ENCODE data around the gene COL16A1.

Gene COL16A1

DNA sequence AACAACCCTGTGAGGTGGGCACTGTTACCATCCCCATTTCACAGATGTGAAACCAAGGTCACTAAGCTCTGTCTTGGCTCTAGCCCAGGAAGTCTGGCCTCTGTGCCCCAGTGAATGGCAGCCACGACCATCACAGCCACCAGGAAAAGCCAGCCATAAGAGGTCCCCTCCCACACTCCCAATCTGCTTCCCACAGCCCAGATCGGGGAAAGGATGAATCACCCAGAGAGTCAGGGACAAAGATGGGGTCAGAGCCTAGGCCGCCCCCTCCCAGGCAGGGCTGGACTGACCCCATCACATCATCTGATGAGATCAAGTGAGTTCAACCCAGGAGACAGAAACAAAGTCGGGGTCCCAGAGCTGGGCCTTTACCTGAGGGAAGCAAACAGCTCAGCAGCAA, 22.9 kb upstream of the COL16A1 start:
- no peak overlapping the region for H3K4me3 ChIP-seq (ENCODE audit: control insufficient read depth, low read depth, low read length)
- TF ChIP-seq, protein P1, sequence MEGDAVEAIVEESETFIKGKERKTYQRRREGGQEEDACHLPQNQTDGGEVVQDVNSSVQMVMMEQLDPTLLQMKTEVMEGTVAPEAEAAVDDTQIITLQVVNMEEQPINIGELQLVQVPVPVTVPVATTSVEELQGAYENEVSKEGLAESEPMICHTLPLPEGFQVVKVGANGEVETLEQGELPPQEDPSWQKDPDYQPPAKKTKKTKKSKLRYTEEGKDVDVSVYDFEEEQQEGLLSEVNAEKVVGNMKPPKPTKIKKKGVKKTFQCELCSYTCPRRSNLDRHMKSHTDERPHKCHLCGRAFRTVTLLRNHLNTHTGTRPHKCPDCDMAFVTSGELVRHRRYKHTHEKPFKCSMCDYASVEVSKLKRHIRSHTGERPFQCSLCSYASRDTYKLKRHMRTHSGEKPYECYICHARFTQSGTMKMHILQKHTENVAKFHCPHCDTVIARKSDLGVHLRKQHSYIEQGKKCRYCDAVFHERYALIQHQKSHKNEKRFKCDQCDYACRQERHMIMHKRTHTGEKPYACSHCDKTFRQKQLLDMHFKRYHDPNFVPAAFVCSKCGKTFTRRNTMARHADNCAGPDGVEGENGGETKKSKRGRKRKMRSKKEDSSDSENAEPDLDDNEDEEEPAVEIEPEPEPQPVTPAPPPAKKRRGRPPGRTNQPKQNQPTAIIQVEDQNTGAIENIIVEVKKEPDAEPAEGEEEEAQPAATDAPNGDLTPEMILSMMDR (IDR thresholded peaks at IDR 0.05; ENCODE audit: control insufficient read depth, insufficient read depth, low read depth, low read length, missing control alignments), result no peak
- no peak for DNase-seq (ENCODE audit: low read depth)

DNA sequence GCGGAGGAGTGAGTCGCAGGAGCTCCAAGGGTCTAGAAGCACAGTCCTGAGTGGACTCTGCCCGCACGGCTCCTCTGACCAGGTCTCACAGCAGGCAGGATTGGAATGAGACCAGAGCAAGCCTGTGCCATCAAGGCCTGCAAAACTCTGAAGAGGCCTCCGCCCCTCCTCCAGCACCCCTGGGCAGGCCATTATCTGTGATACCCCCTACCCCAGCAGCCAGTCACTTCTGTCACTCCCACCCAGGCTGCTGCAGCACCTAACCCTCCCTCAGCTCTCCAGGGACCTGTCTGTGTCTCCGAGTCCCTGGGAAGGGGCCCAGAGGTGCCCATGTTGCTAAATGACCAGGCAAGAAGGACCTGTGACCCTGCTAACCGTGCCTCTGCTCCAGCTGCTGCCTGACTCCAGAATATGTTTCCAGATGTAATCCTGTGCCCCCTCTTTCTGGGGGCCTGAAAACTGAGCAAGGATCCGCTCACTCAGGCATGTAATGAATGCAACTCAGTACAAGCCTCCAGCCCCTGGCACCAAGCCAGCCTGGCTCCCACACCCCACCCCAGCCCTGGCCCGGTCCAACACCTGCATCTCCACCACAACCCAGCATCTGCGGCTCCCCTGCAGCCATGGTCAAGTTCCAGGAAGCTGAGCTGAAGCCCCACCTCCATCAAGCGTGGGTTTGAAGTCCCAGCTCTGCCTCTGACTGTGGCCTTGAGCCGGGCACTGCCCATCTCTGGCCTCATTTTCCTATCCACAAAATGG, 22.1 kb upstream of the COL16A1 start:
- H3K4me3 ChIP-seq (ENCODE audit: control insufficient read depth, low read depth, low read length), result no peak overlapping the region
- TF ChIP-seq, protein P1 (IDR thresholded peaks at IDR 0.05; ENCODE audit: control insufficient read depth, insufficient read depth, low read depth, low read length, missing control alignments), result no peak
- no peak for DNase-seq (ENCODE audit: low read depth)

DNA sequence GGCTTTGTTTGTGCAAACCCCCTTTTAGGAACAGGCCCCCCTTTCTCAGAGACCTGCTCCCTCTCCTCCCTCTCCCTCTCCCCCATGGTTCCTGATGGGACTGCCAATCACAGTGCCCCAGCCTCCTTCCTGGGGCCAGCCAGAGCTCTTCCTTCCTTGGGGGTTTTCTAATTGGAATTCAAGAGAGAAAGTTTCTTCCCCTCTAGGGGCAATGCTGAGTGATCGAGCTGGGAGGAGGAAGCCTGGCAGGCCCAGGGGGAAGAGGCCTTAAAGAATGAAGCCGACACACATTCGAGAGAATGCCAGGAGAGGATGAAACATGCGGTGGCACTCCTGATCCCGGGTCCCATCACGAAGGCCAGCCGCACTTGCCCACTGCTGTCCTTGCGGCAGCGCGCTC, 21.3 kb upstream of the COL16A1 start:
- H3K4me3 ChIP-seq (ENCODE audit: control insufficient read depth, low read depth, low read length), result no peak overlapping the region
- TF ChIP-seq, protein P1 (IDR thresholded peaks at IDR 0.05; ENCODE audit: control insufficient read depth, insufficient read depth, low read depth, low read length, missing control alignments), result no peak
- DNase-seq (ENCODE audit: low read depth), result no peak

DNA sequence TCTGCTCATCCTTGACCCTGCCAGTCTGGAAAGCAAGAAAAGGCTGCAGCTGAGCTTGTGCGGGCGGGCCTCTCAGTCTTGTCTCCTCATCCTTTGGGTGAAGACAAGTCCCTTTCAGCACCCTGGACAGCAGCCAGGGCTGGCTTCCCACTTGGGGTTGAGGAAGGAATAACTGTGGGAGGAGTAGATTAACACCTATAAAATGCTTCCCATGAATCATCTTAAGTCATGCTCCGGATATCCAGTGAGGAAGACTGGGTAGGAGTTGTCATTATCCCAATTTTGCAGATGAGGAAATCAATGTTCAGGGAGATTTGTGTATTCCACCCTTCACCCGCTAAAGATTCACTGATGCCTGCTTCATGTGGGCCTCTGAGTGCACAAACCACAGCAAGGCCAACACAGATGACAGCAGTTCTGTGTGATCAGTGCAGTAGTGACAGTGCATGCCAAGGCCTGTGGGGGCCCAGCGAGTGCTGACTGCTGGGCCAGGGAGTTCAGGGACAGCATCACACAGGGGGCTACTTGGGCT, 20.1 kb upstream of the COL16A1 start:
- DNase-seq (ENCODE audit: low read depth), result no peak
- TF ChIP-seq, protein P1 (IDR thresholded peaks at IDR 0.05; ENCODE audit: control insufficient read depth, insufficient read depth, low read depth, low read length, missing control alignments), result no peak
- H3K4me3 ChIP-seq (ENCODE audit: control insufficient read depth, low read depth, low read length), result no peak overlapping the region

DNA sequence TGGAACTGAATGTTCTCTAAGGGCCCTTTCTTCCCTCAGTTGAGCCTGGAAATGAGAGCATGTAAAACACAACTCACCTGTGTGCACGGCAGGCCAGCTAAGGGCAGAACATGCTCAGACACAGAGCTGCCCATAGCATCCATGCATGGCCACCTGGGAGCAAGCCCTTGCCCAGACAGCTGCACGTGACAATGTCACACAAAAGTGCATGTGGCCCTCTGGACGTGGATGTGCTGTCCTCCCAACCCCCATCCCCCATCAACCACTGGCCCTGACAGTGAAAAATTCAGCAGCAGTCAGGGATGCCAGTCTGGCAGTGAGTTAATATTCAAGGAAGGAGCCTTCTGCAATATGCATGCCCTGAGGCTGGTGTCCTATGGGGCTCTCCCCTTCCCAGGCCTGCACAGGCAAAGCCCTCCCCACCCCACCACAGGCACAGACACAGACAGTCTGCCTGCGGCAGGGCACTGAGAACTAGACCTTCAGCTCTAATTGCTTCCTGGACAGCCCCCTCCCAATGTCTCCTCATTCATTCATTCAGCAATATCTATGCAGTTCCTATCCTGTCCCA, 14.6 kb upstream of the COL16A1 start:
- no peak overlapping the region for H3K4me3 ChIP-seq (ENCODE audit: control insufficient read depth, low read depth, low read length)
- TF ChIP-seq, protein P1 (IDR thresholded peaks at IDR 0.05; ENCODE audit: control insufficient read depth, insufficient read depth, low read depth, low read length, missing control alignments), result no peak
- DNase-seq (ENCODE audit: low read depth), result no peak

DNA sequence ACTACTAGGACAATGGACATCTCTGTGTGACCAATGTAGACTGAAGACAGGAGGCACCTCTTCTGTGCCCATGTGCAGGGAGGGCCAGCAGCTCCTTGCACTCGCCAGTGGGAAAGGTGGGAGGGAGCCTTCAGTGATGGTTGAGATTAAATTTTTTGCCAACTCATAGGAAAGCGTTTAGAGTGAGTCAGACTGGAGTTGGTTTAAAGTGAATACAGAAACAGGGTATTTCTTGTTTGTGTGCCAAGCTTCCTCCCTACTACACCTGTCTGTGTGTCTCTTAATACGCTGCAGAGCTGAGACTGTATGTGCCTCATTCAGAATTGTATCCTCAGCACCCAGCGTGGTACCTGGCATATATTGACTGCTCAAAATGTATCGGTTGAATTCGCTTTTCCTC, 13.5 kb upstream of the COL16A1 start:
- TF ChIP-seq, protein P1 (IDR thresholded peaks at IDR 0.05; ENCODE audit: control insufficient read depth, insufficient read depth, low read depth, low read length, missing control alignments), result no peak
- H3K4me3 ChIP-seq (ENCODE audit: control insufficient read depth, low read depth, low read length), result no peak overlapping the region
- DNase-seq (ENCODE audit: low read depth), result no peak

Measured in AG09309 (cell line).